Measurements from ENCODE around the gene ARID3A.

ARID3A gene

GRCh38 chr19:990119-990571, 64.3 kb downstream of the ARID3A start:
- DNase-seq, result no peak

DNA sequence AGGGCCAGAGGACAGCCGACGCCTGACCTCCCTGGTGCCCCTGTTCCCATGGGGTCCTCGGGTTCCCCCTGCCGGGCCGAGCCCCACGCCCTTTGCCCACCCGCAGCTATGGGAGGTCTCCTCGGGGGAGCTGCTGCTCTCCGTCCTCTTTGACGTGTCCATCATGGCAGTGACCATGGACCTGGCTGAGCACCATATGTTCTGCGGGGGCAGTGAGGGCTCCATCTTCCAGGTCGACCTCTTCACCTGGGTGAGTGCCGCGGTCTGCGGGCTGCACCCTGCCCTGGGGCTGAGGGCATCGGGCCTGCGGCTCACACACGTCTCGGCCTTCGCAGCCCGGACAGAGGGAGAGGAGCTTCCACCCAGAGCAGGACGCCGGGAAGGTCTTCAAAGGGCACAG, 64.9 kb downstream of the ARID3A start:
- no peak for DNase-seq

GRCh38 chr19:991174-991931, 65.5 kb downstream of the ARID3A start:
- peak; percentile 51 to 59 for DNase-seq

DNA sequence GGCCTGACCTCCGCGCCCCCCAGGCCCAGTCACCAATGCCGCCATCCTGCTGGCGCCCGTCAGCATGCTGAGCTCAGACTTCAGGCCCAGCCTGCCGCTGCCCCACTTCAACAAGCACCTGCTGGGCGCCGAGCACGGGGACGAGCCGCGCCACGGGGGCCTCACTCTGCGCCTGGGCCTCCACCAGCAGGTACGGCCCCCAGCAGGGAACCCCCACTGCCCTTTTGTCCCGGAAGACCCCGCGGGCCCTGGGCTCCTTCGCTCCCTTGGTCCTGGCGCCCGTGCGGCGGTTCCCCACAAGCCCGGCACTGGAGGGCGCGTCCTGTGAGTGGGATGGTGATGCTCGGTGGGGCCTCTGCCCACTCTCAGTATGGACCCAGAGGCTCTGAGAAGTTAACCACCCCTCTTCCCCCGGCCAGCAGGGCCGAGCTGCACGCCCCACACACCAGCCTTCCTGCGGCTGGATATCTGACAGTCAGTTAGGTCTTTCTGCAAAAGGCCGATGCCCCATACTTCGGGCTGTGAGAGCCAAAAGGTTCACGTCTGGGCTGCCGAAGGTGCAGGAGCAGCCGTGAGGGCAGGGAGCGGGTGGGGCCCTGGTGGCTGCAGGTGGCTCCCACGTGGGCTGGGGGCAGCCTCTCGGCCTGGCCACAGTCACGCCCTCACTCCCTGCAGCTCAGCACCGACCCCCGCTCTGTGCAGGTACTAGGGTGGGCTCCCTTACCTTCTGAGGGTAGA, 66.3 kb downstream of the ARID3A start:
- DNase-seq, result no peak

GRCh38 chr19:992670-993055, 66.8 kb downstream of the ARID3A start:
- no peak for DNase-seq

- no peak for DNase-seq
These were observed 67.6 kb downstream of the ARID3A start for GRCh38 chr19:993361-993830.

DNA sequence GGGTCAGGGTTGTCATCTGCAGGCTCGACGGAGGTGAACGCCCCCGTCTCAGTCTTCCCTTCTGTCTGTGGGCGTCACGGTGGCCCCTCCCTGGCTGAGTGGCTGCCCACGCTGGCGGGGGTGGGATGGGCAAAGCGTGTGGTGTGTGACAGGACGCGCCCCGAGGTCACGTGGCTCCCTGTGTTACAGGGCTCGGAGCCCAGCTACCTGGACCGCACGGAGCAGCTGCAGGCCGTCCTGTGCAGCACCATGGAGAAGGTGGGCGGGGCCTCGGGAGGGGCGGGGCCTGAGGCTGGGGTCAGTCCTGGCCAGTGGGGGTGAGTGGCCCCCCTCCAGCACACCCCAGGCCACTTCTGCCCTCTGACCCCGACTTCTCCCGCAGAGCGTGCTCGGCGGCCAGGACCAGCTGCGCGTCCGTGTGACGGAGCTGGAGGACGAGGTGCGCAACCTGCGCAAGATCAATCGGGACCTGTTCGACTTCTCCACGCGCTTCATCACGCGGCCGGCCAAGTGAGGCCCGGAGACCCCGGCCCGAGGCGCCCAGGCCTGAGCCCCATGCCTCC, 68.1 kb downstream of the ARID3A start:
- no peak for DNase-seq

- DNase-seq, result no peak
These were observed 68.7 kb downstream of the ARID3A start for GRCh38 chr19:994516-994915.

DNA sequence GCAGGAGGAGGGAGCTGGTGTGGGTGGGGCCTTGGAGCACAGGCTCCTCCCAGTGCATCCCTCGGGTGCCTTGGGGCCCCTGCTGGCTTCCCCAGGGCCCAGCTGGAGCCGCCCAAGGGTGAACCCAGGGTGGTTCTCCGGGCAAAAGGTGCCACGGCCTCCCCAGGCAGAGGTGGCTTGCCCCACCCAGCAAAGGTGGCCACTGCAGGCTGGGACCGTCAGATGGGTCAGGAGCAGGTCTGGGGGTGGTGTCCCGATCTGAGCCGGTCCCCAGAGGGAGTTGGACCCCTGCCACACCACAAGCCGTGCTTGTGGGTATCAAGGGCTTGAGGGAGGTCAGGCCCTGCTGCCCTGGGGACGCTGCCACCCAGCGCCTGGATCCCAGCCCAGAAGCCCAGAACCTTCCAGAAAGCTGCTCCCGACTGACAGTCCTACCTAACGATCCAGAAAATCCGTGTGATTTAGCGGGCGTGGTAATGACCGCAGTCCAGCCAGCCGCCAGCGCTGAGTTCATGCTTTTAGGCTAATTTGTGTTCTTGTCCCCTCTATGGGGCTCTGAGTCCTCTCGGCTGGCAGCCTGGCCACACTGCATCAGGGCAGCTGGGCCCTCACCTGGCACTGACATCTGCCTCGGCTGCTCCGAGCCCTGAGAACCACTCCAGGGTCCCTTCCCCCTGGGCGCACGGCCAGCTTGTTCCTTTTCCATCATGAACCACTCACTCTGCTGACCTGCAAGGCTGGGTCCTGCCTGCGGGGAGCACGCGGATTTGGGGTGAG, 69.4 kb downstream of the ARID3A start:
- no peak for DNase-seq

- DNase-seq, result peak; percentile 83 to 85
These were observed 70.4 kb downstream of the ARID3A start for GRCh38 chr19:996051-996838.

- no peak for DNase-seq
These were observed 72.2 kb downstream of the ARID3A start for GRCh38 chr19:998064-998463.

DNA sequence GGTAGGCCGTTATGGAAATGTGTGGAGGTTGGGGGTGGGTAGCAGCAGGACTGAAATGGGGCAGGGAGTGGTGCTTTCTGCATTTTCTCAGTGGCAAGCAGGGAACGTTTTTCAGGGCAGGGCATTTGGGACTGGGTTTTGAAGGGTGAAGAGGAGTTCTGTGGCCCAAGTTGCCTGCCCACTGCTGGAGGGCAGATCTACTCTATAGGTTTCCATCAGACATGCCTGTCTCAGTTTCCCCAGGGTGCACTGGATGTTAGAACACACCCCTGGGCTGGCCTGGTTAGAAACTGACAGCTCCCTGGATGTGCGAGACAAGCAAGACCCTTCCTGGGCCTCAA, 73.5 kb downstream of the ARID3A start:
- DNase-seq, result no peak

DNA sequence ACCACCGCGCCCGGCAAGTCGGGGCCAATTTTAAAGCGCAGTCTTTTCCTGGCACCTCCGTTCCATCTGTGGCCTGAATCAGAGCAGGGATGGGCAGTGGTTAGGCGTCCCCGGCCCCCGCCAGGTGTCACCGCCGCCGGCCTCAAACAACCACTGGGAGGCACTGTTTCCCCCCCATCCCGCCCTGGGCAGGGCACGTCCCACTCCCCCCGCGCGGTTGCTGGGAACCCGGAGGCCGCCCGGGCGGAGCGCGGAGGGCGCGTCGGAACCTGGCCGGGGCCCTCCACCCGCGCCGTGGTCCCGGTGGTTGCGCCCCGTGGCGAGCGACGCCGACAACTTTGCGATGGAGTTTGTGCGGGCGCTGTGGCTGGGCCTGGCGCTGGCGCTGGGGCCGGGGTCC, 74.3 kb downstream of the ARID3A start, which contains the start of gene GRIN3B:
Gene GRIN3B, plus strand, starts transcription at position 325 of the 400 bp plus-strand sequence. Its CDS starts 19 bp downstream, at position 344.
- peak; percentile 65 to 75 for DNase-seq

GRCh38 chr19:1000591-1001537, 75.0 kb downstream of the ARID3A start:
- DNase-seq, result no peak

GRCh38 chr19:1001538-1002166, 75.8 kb downstream of the ARID3A start:
- DNase-seq, result peak; percentile 59 to 75

GRCh38 chr19:1002600-1002999, 76.8 kb downstream of the ARID3A start:
- no peak for DNase-seq

- DNase-seq, result no peak
These were observed 77.4 kb downstream of the ARID3A start for GRCh38 chr19:1003283-1003682.

DNA sequence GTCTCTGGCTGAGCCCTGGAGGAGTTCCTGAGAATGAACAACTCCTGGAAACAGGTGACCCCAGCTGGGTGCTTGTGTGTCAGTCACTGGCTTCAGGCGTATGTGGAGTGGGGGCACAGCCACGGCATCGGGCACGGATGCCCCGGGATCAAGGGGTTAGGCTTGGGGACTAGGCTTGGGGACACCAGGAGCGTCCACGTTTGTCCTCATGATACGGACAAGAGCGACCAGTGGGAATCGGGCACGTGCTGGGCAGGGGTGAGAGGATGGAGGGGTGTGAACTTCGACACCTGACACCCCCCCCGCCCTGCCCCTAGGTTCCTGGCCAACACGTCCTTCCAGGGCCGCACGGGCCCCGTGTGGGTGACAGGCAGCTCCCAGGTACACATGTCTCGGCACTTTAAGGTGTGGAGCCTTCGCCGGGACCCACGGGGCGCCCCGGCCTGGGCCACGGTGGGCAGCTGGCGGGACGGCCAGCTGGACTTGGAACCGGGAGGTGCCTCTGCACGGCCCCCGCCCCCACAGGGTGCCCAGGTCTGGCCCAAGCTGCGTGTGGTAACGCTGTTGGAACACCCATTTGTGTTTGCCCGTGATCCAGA, 78.5 kb downstream of the ARID3A start:
- DNase-seq, result no peak

DNA sequence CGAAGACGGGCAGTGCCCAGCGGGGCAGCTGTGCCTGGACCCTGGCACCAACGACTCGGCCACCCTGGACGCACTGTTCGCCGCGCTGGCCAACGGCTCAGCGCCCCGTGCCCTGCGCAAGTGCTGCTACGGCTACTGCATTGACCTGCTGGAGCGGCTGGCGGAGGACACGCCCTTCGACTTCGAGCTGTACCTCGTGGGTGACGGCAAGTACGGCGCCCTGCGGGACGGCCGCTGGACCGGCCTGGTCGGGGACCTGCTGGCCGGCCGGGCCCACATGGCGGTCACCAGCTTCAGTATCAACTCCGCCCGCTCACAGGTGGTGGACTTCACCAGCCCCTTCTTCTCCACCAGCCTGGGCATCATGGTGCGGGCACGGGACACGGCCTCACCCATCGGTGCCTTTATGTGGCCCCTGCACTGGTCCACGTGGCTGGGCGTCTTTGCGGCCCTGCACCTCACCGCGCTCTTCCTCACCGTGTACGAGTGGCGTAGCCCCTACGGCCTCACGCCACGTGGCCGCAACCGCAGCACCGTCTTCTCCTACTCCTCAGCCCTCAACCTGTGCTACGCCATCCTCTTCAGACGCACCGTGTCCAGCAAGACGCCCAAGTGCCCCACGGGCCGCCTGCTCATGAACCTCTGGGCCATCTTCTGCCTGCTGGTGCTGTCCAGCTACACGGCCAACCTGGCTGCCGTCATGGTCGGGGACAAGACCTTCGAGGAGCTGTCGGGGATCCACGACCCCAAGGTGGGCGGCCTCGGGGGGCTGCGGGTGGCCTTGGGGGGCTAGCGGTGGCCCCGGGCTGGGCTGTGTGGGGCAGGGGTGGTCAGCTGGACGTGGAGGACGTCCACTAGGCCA, 79.2 kb downstream of the ARID3A start:
- DNase-seq, result no peak
